Measurements from ENCODE around the gene PGBD2. TPM values are rescaled to one million over a fixed set of nuclear protein-coding genes. Genes with fewer than 3 reads are reported as not detected.

Gene PGBD2
- total and polyA plus RNA-seq, 2 of the 8 experiments (the other 6 are each of a cell fraction or from before 2014, with no cell fraction given) = 4.5 to 7.7 TPM

DNA sequence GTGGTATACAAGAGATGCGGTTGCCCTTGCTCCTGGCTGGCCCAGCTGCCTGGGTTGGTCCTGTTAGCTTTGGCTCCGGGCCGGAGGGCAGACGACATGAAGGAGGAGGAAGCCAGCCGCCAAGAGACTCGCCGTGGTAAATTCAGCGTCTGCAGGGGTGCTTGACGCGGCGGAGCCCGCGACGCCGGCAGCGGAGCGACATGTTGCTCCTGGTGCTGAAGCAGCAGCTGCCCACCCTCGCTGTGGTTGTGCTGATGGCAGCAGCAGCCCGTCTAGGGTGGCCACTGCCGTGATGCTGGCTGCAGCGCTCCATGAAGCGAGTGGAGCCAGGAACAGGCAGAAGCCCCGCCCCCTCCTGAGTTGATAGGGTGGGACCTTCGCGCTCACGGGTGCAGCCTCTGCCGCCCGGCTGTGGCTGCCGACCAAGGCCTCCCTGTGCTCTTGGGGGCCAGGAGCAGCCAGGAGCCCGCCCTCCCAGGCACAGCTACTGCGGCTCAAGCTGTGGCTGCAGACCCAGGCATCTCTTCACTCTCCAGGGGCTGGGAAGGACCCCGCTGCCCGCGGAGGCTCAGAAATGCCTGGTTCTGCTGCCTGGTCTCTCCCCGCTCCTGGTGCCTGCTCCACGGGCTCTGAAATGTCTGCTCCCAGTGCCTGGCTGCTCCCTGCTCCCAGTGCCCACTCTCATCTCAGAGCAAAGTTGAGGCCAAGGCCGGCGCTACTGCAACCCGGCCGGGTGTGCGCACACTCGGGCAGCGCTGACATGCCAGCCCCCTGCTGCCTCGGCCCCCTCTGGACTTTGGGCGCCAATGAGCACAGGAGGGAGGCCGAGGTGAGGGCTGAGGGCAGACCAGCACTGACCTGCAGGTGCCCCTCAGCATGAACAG lies 42.8 kb upstream of the PGBD2 start (continued):
- TF ChIP-seq, protein P1, sequence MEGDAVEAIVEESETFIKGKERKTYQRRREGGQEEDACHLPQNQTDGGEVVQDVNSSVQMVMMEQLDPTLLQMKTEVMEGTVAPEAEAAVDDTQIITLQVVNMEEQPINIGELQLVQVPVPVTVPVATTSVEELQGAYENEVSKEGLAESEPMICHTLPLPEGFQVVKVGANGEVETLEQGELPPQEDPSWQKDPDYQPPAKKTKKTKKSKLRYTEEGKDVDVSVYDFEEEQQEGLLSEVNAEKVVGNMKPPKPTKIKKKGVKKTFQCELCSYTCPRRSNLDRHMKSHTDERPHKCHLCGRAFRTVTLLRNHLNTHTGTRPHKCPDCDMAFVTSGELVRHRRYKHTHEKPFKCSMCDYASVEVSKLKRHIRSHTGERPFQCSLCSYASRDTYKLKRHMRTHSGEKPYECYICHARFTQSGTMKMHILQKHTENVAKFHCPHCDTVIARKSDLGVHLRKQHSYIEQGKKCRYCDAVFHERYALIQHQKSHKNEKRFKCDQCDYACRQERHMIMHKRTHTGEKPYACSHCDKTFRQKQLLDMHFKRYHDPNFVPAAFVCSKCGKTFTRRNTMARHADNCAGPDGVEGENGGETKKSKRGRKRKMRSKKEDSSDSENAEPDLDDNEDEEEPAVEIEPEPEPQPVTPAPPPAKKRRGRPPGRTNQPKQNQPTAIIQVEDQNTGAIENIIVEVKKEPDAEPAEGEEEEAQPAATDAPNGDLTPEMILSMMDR (IDR thresholded peaks at IDR 0.05; ENCODE audit: control extremely low read depth in 1 of 3, insufficient read depth in 1 of 3, low read depth in 1 of 3, low read length in 3 of 3) = no peak
- TF ChIP-seq, protein P2, sequence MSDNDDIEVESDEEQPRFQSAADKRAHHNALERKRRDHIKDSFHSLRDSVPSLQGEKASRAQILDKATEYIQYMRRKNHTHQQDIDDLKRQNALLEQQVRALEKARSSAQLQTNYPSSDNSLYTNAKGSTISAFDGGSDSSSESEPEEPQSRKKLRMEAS (IDR thresholded peaks at IDR 0.05) = peak; percentile 27; the same call in 1 of the 2 replicates
- TF ChIP-seq ZNF274 (IDR thresholded peaks at IDR 0.05; ENCODE audit: borderline replicate concordance, extremely low read depth, low read length) = no peak
- TF ChIP-seq RXRA (IDR thresholded peaks at IDR 0.05; ENCODE audit: insufficient read depth, low read depth, low read length) = no peak
- no peak for TF ChIP-seq EGR1 (IDR thresholded peaks at IDR 0.05; ENCODE audit: borderline replicate concordance, low read depth, low read length)
- TF ChIP-seq POLR2AphosphoS5 (IDR thresholded peaks at IDR 0.05; ENCODE audit: low read depth, low read length) = peak; percentile 55
- no peak for TF ChIP-seq CHD2 (IDR thresholded peaks at IDR 0.05; ENCODE audit: low read length)
- TF ChIP-seq HDAC2 (IDR thresholded peaks at IDR 0.05; ENCODE audit: borderline replicate concordance in 1 of 2, low read depth in 2 of 2, low read length in 2 of 2) = peak in 1 of 2 experiments; percentile 78; a peak in 1 of 4 replicates
- no peak for TF ChIP-seq GTF2F1 (IDR thresholded peaks at IDR 0.05; ENCODE audit: borderline replicate concordance, low read depth, low read length)
